ENCODE data around the gene NEU1.
"Not testable (repeated sequence)": the region's sequence is repeated elsewhere in the genome, so short reads cannot be mapped to it uniquely, and the experiment has no call there.

DNA sequence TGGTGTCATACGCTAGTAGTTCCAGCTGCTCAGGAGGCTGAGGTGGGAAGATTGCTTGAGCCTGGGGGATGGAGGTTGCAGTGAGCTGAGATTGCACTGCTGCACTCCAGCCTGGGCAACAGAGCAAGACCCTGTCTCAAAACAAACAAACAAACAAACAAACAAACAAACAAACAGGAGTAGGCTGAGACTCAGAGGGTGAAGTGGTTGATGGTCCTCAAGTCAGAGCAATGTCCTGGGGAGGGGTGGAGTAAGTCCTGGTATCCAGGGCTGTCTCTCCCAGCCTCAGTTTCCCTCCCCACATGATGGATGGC, 6.0 kb upstream of the NEU1 start:
- not testable (repeated sequence) for TF ChIP-seq ZNF274 (IDR thresholded peaks at IDR 0.05; ENCODE audit: low read depth, low read length); SUZ12 (IDR thresholded peaks at IDR 0.05; ENCODE audit: extremely low read depth, insufficient read depth, insufficient read length)
